HG03558 (cell line): ENCODE measurements around the gene MTA3.
"Not testable (repeated sequence)": the region's sequence is repeated elsewhere in the genome, so short reads cannot be mapped to it uniquely, and the experiment has no call there.

Experiments
- ATAC-seq: cut with Tn5 transposase; IDR thresholded peaks from one replicate; pipeline ENCODE4 v1.9.1; 2021; ENCODE audit warnings: moderate number of reproducible peaks; ENCODE audit not compliant: unreplicated experiment; ENCODE audit errors: extremely low read depth

MTA3 gene

GRCh38 chr2:42566837-42567321, 1.6 kb upstream of the MTA3 start:
- peak; percentile 41 for ATAC-seq

DNA sequence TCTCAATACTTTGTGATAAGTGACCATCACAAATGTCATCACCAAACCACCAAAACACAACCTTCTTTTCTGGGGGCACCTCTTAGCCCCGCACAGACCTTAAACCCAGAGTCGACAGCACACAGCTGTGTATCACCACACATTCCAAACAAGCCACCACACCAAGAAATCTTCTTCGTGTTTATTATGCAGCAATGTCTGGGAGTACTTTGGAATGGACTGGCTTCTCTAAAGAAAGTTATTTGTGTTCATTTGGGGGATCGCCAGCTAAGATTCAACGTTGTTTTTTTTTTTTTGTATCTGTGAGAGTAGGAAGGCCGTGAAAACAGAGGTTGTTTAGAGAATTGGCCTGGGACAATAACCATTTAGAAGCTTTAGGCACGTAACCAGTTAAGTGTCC, 1.1 kb upstream of the MTA3 start:
- ATAC-seq: no peak

DNA sequence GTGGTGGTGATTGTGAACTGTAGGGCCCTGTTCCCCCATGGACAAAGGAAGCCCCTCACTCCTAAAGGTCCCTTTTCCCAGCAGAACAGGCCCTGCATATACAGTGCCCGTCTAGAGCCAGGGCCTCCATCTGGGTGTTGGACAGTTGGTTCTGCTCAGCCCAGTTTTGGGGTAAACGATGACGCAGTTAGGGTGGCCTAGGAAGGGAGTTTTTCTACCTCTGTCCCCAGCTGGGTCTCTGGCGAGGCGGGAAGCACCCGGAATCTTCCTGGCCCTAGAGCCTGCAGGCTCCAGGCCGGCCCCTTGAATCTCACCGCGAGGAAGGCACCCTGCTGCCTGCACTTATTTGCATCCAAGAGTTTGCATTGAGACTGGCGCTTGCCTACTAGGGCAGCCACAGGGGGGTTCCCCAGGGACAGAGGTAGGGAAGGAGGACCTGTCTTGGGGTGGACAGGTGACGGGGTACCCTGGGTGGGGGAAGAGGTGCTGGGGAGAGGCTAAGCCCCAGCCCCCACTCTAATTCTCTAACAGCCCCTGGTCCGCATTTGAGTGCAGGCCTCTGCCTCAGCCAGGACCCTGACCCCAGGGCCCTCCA, 529 bp upstream of the MTA3 start:
- peak; percentile 64 for ATAC-seq

DNA sequence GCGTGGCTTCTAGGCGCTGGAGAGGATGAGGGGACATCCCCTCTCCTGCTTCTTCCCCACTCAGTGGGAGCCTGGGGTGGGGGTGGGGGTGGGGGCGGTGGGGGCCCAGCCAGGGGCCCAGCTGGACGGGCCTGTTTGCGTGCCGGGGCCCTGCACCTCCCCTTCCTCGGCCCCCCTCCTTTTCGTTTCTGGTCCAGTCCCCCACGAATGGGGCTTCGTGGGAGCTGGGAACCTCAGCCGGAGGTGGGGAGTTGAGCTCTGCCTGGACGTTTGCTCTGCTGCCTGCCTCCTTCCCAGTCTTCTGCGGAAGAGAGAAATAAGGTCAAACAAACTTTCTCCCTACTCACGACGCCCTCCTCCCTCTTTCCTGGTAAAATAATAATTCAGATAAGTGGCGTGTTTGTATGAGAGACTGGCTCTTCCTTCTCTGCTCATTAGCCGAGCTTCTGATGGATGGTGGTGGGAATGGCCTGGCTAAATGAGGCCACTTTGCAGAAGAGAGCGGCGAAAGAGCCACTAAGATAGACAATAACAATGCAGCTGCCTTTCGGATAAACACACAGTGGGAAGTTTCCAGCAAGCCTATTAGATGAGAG, 782 bp downstream of the MTA3 start:
- no peak for ATAC-seq

DNA sequence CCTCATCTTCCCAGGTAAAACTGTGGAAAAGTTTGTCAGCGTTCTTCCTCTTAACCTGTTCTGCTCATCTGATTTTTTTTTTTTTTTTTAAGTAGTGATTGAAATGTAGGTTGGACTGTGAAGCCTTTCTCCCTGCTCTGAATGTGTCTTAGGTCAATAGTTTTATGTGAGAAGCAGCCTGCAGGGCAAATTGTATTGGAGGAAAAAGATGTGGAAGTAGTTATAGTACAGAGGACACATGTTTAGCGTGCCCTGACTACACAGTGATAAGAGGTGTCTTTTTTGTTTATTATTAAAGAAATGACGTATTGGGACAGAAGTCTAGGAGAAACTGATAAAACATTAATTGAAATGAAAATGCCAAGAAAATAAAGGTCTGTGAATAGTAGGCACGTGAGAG, 1.5 kb downstream of the MTA3 start:
- no peak for ATAC-seq

- ATAC-seq: no peak
Measured at GRCh38 chr2:42572297-42573081, 4.1 kb downstream of the MTA3 start.

DNA sequence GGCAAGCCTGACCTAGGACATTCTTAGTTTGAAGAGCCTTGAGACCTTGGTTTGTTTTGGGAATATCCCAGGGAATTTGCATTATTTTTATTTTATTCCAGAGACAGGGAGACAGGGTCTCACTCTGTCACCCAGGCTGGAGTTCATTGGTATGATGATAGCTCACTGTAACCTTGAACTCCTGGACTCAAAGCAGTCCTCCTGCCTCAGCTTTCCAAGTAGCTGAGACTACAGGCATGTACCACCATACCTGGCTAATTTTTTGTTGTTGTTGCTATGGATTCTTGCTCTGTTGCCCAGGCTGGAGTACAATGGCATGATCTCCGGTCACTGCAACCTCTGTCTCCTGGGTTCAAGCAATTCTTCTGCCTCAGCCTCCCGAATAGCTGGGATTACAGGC, 4.8 kb downstream of the MTA3 start:
- no peak for ATAC-seq

DNA sequence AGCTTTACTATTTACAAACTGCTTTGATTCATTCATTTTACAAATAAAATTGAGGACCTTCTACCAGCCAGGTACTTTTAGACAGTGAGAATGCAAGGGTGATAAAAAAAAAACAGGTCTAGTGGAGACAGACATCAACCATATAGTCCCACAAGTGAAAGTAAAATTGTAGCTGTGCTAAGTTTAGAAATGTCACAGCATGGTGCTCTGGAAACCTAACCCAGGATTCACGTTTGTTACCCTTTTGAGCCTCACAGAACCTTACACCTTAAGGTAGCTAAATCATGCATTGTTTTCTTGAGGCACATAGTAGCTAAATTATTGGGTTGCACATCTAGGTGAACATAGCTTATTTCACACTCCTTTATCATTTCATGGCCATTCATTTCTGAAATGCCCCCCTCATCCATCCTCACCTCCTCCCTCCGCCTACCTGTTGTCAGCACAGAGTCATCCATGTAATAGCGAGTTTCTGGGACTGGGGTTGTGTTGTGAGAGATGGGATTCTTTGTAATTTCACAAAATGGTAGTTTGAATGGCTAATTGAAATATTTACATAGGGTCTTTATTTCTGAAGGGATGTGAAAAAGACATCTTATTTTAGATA, 7.1 kb downstream of the MTA3 start:
- ATAC-seq: no peak

GRCh38 chr2:42578621-42579020, 10.2 kb downstream of the MTA3 start:
- ATAC-seq: no peak

DNA sequence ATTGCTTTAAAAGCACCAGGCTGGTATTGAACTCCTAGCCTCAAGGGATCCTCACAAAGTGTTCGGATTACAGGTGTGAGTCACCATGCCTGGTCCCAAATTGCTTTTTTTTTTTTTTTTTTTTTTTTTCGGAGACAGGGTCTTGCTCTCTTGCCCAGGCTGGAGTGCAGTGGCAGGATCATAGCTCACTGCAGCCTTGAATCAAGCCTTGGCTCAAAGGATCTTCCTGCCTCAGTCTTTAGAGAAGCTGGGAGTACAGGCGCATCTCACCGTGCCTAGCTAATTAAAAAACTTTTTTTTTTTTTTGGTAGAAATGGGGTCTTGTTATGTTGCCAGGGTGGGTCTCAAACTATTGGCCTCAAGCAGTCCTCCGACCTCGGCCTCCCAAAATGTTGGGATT, 12.8 kb downstream of the MTA3 start:
- no peak for ATAC-seq

- ATAC-seq: not testable (repeated sequence)
Measured at GRCh38 chr2:42584628-42585027, 16.2 kb downstream of the MTA3 start.

- ATAC-seq: no peak
Measured at GRCh38 chr2:42585779-42586178, 17.3 kb downstream of the MTA3 start.

DNA sequence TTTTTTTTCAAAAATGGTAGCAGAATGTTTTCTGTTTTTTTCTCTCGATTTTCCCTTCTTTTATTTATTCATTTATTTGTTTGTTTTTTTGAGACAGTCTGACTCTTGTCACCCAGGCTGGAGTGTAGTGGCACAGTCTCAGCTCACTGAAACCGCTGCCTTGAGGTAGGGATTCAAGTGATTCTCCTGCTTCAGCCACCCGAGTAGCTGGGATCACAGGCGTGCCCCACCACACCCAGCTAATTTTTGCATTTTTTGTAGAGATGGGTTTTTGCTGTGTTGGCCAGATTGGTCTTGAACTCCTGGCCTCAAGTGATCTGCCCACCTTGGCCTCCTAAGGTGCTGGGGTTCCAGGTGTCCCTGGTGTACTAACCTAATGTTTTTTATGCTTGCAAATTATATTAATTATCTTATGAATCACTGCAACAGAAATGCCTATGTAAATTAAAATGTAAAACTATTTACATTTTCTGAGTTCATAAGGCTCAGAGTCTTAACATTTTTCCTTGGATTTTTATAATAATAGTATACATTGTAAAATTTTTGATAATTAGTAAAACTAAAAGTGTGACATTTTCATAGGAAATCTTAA, 19.2 kb downstream of the MTA3 start:
- no peak for ATAC-seq

DNA sequence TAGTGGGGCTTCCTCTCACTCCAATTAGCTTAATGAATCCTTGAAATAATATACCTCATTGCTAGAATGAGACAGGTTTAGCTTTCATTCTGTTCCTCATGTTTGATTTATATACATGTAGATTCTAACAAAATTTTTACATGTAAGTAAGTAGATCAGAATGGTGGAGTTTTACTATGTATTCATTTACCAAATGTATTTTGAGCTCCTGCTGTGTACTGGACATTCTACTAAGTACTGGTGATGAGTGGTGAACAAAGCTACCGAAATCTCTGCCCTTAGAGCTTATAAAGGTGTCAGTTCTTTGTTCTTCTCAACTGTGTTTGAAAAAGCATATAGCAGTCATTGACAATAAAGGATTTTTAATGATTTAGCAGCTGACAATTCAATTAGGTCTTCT, 19.7 kb downstream of the MTA3 start:
- no peak for ATAC-seq

GRCh38 chr2:42590176-42590575, 21.7 kb downstream of the MTA3 start:
- no peak for ATAC-seq

- no peak for ATAC-seq
Measured at GRCh38 chr2:42593282-42593681, 24.9 kb downstream of the MTA3 start.

DNA sequence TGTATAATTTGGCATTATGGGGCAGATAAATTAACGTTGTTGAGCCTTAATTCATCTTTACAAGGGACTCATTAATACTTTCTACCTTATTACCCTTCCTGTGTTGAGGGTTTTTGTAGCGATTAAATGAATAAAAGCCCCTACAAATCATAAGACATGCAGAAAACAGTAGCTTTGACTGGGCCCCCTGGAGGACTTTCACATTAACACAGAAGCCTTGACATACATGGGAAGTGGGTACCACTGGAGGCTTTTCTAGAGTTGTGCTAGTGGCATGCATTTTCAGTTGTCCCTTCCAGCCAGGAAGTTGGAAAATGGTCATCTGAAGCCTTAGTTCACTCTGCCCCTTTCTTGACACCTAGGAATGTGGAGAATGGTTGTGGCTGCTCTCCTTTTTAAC, 30.2 kb downstream of the MTA3 start:
- ATAC-seq: no peak

- no peak for ATAC-seq
Measured at GRCh38 chr2:42601076-42601475, 32.6 kb downstream of the MTA3 start.

DNA sequence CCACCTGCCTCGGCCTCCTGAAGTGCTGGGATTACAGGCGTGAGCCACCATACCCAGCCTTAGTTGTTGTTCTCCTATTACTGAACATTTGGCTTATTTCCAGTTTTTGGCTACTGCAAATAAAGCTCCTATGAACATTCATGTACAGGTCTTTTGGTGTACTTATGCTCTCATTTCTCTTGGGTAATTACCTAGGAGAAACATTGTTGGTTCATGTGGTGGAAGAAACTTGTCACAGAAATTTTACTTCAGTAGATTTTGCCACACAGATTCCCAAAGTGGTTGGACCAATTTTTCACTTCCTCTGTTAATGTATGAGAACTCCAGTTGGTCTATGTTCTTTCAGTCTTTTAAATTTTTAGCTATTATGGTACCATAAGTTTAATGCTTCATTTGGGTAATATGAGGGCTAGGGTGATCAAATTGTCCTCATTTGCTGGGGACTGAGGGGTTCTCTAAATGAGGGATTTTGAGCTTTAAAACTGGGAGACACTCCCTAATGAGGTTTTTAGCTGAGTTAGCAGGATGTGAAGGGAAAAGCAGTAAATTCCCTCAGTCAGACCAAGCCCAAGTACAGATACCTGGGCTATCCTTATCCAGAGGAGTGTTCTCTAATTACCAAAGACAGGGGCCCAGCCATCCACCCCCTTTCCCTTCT, 33.9 kb downstream of the MTA3 start:
- no peak for ATAC-seq

GRCh38 chr2:42602876-42603219, 34.4 kb downstream of the MTA3 start:
- no peak for ATAC-seq
